HG03469 (cell line): Measurements from ENCODE around the gene PRXL2B.

ENCODE experiments used
- ATAC-seq: cut with Tn5 transposase; IDR thresholded peaks from one replicate; pipeline ENCODE4 v1.9.1; 2021; ENCODE audit warnings: mild to moderate bottlenecking, moderate library complexity, moderate number of reproducible peaks; ENCODE audit not compliant: unreplicated experiment

The PRXL2B gene

DNA sequence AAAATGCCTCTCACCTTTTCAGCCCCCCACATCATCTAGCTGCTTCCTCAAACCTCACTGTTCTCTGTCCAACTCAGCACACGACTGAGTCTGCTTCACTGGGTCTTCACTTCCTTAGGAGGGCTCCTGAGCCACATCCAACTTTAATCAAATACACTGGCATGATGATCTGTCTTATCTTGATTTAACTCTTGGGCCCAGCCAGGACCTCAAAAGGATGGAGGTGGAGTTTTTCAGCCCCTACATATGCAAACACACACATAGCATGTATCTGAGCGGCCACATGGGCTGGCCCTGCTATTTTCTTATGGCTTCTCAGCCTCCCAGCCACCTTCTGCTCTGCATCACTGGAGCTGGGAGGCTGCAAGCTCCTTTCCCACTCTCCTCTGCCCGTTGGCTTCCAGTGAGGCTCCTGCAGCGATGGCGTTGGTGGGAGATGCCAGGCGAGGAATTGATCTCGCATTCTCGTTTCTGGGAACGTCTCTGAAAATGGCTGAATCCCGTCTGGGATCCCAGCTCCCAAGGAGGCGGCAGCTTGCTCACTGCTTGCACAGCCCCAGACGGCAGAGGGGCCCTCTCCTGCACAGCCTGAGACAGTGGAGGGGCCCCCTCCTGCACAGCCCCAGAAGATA lies 1.8 kb upstream of the PRXL2B start:
- ATAC-seq = no peak

DNA sequence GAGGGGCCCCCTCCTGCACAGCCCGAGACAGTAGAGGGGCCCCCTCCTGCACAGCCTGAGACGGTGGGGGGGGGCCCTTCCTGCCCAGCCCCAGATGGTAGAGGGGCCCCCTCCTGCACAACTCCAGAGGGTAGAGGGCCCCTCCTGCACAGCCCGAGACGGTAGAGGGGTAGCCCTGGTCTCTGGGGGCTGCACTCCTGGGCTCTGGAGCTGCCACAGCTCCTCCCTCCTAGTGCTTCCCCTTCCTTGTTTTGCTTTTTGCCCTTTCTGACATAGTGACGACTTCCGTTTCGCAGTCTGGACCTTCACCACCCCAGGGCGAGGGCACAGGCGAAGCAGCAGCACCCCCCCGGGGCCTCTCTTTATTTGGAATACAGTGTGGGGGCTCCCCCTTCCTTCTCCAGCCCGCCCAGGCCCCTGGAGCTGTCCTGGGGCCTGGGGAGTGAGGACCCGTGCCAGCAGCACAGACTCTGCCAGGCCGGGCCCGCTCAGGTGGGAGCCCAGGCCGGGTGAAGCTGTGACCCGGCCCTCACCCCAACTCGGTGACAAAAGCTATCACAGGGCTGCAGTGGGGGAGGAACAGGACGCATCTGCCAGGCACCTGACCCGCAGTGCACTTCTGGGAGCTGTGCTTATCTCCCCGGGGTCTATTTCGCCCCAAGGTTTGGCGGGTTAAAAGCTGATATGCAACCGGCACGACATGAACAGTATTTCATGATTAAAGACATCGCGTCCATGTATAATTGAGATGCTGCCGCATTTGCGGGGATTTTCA lies 1.1 kb upstream of the PRXL2B start:
- ATAC-seq = no peak

DNA sequence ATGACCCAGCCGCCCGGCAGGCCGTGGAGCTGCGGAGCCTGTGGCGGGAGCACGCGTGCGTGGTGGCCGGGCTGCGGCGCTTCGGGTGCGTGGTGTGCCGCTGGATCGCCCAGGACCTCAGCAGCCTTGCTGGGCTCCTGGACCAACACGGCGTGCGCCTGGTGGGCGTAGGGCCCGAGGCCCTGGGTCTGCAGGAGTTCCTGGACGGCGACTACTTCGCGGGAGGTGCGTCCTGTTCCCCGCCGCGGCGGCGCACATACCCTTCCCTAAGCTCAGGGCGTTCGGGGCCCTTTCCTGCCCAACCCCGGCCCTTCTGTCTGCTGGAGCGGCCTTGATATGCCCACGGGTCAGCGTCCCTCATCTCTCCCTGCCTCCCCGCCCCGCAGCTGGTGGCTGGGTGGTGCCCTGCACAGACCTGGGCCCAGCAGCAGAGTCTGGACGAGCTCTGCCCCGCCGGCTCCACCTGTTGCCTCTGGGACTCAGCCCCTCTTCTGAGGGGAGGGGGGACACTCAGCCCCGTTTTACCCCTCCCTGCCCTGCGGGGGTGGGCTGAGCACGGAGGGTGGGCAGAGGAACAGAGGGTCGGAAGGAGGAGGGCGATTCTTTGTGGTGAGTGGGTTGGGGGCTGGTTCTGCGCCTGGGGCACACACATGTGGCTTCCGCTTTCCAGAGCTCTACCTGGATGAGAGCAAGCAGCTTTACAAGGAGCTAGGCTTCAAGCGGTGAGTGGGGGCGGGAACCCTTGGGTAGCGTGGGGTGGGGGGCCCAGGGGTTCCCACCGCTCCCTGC lies 688 bp downstream of the PRXL2B start:
- no peak for ATAC-seq

DNA sequence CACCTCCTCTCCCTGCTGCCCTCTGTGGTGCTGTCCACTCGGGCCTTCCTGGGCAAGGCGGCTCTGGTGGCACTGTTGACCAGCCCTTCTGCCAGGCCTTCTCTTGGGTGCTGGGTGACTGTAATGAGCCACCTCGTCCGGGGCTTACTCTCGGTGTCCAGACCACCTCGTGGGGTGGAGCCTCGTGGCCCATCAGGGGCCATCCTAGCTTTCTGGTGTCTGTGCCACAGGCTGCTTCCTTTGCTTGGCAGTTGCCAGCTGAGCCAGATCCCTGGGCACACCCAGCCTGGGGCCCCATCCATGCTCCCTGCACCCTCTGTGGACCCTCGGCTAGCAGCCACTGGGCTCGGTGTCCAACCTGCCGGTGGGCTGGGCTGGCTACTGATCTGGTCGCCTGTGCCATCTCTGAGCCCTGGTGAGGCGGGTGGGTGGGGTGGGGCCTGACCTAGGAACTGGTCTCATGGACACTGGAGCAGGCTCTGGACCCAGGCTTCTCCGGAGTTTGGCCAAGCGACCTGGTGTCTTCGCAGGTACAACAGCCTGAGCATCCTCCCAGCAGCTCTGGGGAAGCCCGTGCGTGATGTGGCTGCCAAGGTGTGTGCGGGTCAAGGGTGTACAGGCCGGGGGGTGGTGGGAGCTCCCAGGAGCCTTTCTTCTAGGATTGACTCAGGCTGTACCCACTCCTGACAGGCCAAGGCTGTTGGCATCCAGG lies 1.4 kb downstream of the PRXL2B start:
- no peak for ATAC-seq

DNA sequence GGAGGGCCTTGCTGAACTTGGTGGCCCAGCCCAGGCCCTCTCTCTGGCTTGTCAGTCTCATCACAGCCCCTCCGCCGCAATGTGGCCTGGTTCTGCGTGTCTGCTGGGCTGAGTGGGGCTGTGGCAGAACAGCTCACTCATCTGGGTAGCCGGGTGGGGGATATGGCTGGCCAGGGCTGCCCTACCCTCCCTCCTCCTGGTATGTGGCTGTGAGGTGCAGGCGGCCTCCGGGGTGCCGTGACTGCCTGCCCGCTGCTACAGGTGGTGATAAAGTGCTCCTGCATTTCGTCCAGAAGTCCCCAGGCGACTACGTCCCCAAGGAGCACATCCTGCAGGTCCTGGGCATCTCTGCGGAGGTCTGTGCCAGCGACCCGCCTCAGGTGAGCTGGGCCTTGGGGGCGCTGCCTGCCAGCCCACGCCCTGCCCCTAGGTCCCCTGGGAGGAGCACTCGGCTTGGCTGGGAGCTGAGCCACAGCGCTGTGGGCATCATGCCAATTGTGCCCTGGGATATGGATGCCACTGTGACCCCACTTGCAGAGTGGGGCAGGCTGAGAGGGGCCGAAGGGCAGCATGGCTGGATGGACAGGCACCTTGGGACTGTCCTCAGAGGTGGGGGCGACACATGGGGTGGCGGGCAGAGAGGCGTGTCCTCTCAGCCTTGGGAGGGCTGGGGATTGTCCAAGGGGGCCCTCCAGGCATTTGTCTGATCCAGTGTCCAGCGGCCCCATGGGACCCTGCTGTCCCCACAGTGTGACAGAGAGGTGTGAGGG lies 2.3 kb downstream of the PRXL2B start:
- ATAC-seq = no peak

DNA sequence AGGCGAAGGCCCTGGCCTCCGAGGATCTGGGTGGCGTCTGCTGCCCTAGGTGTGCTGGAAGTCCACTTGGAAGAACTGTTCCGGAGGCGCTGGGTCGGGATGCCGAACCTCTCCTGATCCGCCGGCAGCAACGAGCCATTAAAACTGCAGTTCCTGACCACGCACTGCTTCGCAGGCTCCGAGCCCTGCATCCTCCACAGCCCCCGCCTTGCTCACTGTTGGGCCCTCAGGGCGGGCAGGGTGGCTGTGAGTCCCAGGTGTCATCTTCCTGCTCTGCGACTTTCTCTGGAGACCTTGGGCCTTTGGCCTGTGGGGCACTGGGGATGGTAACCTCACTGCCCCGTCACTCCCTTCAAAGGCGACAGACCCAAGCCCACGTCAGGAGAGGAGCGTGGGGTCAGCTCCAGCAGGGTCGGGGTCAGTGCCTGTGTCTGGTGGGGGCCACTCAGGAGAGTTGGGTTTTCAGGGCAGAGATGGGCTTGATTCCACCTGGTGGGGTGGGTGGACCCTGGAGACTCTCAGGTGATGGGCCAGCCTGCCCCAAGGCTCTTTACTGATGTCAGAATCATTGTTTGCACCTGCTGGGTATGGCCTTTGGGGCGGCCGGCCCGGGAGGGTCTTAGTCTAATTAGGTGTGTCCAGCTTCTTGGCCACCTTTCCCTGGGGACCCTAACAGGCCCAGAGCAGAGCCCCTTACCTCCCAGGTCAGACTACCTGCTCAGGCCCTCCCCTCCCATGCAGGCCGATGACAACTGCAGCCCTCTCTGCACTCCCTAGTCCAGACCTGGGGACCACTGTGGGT lies 3.1 kb downstream of the PRXL2B start:
- no peak for ATAC-seq

DNA sequence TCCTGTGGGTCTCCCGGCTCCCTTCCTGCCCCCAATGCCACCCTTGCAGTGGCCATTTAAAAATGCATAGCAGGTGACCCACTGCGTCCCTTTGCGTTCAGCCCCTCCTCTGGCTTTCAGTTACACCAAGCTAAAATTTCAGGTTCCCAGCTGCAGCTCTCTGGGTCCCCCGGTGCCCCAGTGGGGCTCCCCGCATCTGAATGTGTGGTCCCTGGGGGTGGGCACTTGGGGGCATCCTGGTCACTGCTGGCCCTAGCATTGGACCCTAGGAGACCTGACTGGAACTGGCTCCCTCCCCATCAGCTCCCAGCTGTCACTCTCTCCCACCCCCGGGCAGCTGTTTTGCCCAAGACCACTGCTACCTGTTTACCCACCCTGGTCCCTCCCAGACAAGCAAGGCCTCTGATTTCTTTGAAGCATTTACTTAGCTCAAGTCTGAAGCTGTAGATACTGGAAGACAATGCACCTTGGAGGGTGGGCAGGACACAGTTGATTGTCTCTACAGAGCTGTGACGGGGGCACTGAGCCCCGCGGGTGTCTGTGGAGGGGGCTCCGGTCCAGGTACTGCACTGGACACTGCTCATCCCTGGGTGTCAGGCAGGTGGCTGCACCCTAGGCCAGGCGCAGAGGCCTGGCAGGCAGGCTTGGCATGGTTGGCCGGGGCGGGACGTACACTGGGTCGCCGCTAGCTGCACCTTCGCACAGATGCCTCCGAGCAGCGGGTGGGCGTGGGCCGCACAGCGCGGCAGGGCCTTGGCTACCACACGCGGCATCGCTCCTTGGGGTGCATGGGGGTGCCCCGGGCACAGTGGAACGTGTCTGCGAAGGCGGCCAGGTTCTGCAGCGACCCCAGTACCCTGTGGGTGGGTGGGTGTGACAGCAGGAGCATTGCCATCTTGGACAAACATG lies 3.9 kb downstream of the PRXL2B start:
- no peak for ATAC-seq

DNA sequence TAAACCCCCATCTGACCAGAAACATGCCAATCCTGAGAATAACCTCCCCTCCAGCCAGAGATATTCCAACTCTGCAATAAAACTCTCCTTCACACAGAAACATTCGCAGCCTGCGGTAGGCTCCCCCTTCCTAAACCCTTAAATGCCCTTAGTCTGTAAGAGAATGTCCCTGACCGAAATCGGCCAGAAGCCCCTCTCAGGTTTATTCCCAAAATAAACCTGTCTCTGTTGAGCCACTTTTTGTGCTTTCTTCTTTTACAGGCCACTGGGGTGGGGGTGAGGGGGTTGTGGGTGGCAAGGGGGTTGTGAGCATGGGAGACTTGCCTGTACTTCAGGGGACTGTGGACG lies 4.6 kb downstream of the PRXL2B start:
- no peak for ATAC-seq

DNA sequence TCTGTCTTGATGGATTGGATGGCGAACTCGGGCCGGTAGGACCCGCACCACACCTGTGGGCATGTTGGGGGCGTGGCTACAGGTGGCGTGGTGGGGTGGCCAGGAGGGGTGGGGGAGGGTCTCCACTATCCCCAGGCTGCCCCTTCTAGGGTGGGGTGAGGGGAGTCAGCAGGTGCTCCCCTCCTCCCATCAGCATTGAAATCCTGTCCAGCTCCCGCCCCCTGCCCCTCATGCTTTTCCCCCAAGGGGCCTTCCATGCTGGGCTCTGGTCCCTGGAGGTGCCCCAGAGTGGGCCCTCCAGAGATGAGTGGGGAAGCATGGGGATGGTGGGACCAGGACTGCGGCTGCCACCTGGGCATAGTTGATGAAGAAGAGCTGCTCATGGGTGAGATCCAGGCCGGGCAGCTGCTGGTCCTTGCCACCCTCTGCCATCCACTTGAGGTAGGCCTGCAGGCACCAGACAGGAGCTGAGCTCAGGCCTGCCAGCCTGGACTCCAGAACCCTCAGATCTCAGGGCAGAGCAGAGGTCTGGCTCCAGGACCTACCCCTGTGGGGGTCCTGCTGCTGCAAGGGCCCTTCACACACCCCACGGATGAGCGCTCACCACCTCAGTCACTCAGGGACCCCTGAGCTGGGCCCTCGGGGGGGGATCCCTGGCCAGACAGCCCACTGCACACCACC lies 5.1 kb downstream of the PRXL2B start:
- ATAC-seq = no peak

DNA sequence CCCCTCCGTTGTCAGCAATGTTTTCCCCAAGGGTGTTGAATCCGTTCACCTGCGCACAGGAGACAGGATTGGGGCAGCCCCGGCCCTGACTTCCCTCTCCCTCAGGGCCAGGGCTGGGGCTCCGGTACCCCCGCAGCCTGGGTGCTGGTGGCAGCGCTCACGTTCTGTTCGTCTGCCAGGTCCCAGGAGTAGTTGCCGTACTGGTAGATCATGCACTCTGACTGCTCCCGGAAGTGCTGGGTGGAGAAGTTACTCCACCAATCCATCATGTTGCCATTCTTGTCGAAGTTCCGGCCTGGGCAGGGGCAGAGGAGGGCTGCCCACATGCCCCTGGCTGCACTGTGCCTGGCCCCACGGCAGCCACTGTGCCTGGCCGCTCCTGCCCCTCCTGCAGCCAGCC lies 6.1 kb downstream of the PRXL2B start:
- ATAC-seq = no peak

DNA sequence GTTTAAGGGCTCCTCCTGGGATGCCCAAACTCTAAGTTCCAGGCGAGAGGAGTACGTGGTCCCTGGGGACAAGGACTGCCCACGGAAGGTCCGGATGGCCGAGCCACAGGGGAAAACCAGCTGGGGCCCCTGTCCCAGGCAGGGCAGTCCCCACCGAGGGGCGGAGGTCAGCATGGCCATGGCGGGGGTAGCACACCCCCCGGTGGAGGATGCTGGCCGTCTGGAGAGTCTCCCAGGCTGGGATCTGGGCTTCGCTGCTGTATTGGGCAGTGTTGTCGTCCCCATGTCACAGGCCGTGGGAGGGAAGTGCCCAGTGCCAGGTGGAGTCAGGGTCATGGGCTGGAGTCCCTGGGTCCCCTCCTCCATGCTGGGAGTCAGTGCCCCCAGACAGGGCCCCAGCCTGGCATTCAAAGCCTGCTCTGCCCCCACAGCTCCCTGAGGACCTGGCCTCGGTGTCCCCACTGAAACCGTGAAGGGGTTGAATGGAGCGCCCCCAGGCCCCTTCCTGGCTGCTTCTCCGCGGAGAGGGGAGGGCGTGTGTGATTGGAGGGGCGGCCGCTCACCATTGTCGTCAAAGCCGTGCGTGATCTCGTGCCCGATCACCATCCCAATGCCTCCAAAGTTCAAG lies 6.8 kb downstream of the PRXL2B start:
- no peak for ATAC-seq

DNA sequence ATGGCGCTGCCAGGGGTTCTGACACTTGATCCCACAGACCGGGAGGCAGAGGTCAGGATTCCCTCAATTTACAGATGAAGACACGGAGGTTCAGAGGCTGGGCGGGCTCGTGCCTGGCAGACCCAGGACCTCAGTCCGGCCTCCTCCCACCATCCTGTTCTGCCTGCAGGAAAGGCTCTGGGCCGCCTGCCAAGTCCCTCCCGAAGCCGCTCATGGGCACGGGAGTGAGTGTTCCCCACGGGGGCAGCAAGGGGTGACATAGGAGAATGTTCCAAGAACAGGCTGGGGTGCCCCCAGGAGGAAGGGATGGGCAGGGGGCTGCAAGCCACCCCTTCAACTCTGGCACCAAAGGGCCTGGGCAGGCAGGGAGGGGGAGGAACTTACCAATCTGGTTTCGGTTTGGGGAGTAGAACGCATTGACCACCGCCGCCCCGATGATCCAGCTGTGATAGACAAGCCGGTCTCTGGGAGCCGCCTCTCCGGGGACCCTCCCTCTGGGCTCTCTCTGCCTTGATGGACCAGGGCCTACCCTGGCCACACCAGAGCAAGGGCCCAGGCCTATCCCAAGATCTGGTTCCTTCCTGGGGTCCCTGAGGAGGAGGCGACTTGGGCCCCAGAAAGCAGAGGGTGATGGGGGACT lies 7.5 kb downstream of the PRXL2B start:
- no peak for ATAC-seq

DNA sequence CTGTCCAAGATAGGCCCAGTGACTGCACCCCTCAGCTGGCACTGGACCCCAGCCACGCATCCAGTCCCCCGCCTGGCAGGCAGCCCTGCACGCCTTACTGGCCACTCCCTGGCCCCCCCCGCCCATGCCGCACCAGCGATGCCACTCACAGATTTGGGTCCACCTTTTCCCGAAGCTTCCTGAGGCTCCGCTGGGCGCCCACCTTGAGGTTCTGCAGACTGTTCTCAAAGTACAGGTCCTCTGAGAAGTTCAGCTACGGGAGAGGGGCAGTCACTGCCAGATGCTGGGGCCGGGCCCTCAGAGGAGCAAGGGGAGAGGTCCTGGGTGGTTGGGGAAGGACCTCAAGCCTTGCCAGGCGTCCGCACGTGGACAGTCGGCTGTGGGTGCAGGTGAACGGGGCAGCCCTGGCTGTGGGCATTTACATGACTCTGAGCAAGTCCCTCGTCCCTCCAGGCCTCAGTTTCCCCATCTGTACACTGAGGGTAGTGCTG lies 8.1 kb downstream of the PRXL2B start:
- no peak for ATAC-seq

DNA sequence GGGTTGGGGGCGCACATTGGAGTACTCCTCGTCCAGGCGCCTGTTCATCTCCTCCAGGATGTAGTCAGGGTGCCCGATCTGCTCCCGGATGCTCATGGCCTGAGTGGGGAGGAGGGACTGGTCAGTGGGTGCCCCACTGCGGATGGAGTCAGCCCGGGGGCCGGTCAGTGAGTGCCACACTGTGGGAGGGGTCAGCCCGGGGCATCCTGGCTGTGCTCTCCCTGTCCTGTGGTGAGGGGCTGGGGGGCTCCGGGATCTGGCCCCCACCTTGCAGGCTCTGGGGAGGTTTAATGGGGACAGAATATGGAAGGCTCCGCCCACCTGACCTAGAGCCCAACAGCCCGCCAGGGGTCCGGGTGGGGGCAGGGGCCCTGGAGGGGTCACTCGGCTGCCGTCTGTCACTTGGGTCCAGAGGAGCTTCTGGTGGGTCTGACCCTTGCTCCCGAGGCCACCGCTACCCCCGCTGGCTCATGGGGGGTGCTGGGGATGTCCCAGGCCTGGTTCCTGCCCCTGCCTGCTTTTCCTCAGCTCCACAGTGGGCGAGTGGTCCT lies 8.8 kb downstream of the PRXL2B start:
- ATAC-seq = no peak

DNA sequence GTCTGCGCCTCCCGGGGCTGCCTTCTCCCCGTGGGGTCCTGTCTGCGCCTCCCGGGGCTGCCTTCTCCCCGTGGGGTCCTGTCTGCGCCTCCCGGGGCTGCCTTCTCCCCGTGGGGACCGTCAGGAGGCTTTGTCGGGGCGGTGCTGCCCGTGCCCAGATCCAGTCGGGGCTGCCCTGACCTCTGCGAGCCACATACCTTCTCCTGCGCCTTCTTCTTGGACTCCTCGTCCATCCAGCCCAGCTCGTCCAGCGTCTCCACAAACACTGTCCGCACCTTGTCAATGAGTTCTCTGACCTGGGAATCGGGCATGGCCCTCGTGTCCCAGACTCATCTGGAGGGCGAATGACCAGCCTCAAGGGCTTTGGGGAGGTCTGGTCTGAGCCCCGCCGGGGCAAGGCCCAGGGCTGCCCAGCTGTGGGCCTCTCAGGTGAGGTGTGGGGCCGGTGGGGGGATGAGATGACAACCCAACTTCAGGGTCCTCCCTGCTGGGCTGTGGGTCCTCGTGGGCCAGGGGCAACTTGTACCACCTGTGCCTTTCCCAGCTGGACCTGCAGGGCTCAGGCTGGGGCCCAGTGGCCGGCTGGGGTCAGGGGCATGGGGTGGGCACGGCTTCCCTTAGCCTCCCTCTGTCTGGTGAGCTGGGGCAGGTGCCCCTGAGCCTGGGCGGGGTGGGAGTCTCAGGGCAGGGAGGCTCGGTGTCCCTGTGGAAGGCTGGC lies 9.4 kb downstream of the PRXL2B start:
- ATAC-seq = no peak
